NCI-H69 (cell line): ENCODE measurements around the gene SMCO3.

Experiments
- DNase-seq: peaks from one replicate; lab custom pipeline; 2025; lab: John Stamatoyannopoulos, UW

Gene SMCO3

GRCh38 chr12:14814014-14814413 lies at the start of gene SMCO3:
TSS of gene SMCO3 (minus strand) at chr12:14814182. CDS start at chr12:14806680, 7,502 bp downstream.
- no peak for DNase-seq

GRCh38 chr12:14860490-14860889 lies 46.5 kb upstream of the SMCO3 start:
- DNase-seq = no peak

- no peak for DNase-seq
Observed at GRCh38 chr12:14858513-14858912, 44.5 kb upstream of the SMCO3 start.

GRCh38 chr12:14854586-14855183 lies 40.7 kb upstream of the SMCO3 start:
- peak; percentile 26 for DNase-seq

GRCh38 chr12:14853961-14854360 lies 40.0 kb upstream of the SMCO3 start:
- DNase-seq = peak; percentile 37

- DNase-seq = no peak
Observed at GRCh38 chr12:14852880-14853279, 38.9 kb upstream of the SMCO3 start.

- DNase-seq = no peak
Observed at GRCh38 chr12:14850929-14851663, 37.1 kb upstream of the SMCO3 start.

- no peak for DNase-seq
Observed at GRCh38 chr12:14849661-14850060, 35.7 kb upstream of the SMCO3 start.

- DNase-seq = no peak
Observed at GRCh38 chr12:14846876-14847580, 33.0 kb upstream of the SMCO3 start.

GRCh38 chr12:14846042-14846587 lies 32.1 kb upstream of the SMCO3 start:
- DNase-seq = no peak

- DNase-seq = peak; percentile 55
Observed at GRCh38 chr12:14845350-14845750, 31.4 kb upstream of the SMCO3 start.

GRCh38 chr12:14844401-14844800 lies 30.4 kb upstream of the SMCO3 start:
- no peak for DNase-seq

GRCh38 chr12:14843425-14843887 lies 29.5 kb upstream of the SMCO3 start, which contains the start of gene ART4:
TSS of gene ART4 (minus strand) at chr12:14843526. CDS start at chr12:14843113, 413 bp downstream.
- no peak for DNase-seq

- no peak for DNase-seq
Observed at GRCh38 chr12:14842315-14842714, 28.3 kb upstream of the SMCO3 start.

GRCh38 chr12:14841761-14842160 lies 27.8 kb upstream of the SMCO3 start:
- DNase-seq = no peak

GRCh38 chr12:14840616-14841015 lies 26.6 kb upstream of the SMCO3 start:
- DNase-seq = peak; percentile 0

GRCh38 chr12:14839262-14839661 lies 25.3 kb upstream of the SMCO3 start:
- DNase-seq = no peak

- no peak for DNase-seq
Observed at GRCh38 chr12:14836336-14837210, 22.6 kb upstream of the SMCO3 start.

- no peak for DNase-seq
Observed at GRCh38 chr12:14834509-14834908, 20.5 kb upstream of the SMCO3 start.

- no peak for DNase-seq
Observed at GRCh38 chr12:14833952-14834351, 20.0 kb upstream of the SMCO3 start.

GRCh38 chr12:14833336-14833735 lies 19.4 kb upstream of the SMCO3 start:
- DNase-seq = no peak

GRCh38 chr12:14828892-14829291 lies 14.9 kb upstream of the SMCO3 start:
- no peak for DNase-seq
